IMR-90 (cell line): Measurements from ENCODE around the gene EID3. TPM values are rescaled to one million over a fixed set of nuclear protein-coding genes. Genes with fewer than 3 reads are reported as not detected.
"Not testable (repeated sequence)": the region's sequence is repeated elsewhere in the genome, so short reads cannot be mapped to it uniquely, and the experiment has no call there.

Source experiments
- ATAC-seq: fragments of 200-7000 bp; cut with Tn5 transposase; 2 replicates; pipeline ENCODE4 v1.9.1; 2020; ENCODE audit warnings: low read depth, mild to moderate bottlenecking, moderate library complexity
- BruUV-seq: library from RNA; stranded (reverse); fragments of 400-500 nt; replicated peaks from 2 replicates; lab custom pipeline; 2021; lab: Mats Ljungman, UMichigan
- CTCF ChIA-PET: fragments of 300-600 bp; formaldehyde crosslinking; extraction: SDS; loops from one replicate; lab custom pipeline; 2021; ENCODE audit warnings: antibody characterized with exemption; lab: Yijun Ruan, JAX
- POLR2A ChIA-PET: fragments of 300-600 bp; sonication (Branson Sonifier 250); formaldehyde crosslinking; loops from one replicate; lab custom pipeline; 2022; ENCODE audit warnings: antibody characterized with exemption; ENCODE audit not compliant: unreplicated experiment; lab: Charles Lee
- DNase-seq: peaks from one replicate; pipeline ENCODE4 v3.0.0; 2013
- H2AFZ ChIP-seq: replicated peaks from 2 replicates; pipeline ENCODE3; 2013; ENCODE audit warnings: low read length, mild to moderate bottlenecking; ENCODE audit not compliant: poor library complexity
- H2AK5ac ChIP-seq: 2 replicates; pipeline ENCODE4 v1.6.1; 2013; ENCODE audit warnings: low read depth, low read length, inconsistent platforms
- H2AK9ac ChIP-seq: replicated peaks from 2 replicates; pipeline ENCODE3; 2013; ENCODE audit warnings: mild to moderate bottlenecking, low read depth, low read length, moderate library complexity; ENCODE audit not compliant: poor library complexity
- H2BK120ac ChIP-seq: 2 replicates; pipeline ENCODE4 v1.6.1; 2013; ENCODE audit warnings: low read depth, low read length, inconsistent platforms
- H2BK15ac ChIP-seq: 3 replicates; pipeline ENCODE4 v1.6.1; 2013; ENCODE audit warnings: low read depth, low read length, inconsistent platforms
- H2BK20ac ChIP-seq: 2 replicates; pipeline ENCODE4 v1.6.1; 2013; ENCODE audit warnings: low read depth, mild to moderate bottlenecking, inconsistent platforms, low read length, moderate library complexity
- H2BK5ac ChIP-seq: 2 replicates; pipeline ENCODE4 v1.6.1; 2013; ENCODE audit warnings: mild to moderate bottlenecking, low read depth, low read length, inconsistent platforms; ENCODE audit not compliant: poor library complexity, severe bottlenecking
- H3K14ac ChIP-seq: replicated peaks from 2 replicates; pipeline ENCODE4 v1.6.1; 2013; ENCODE audit warnings: low read depth, low read length, inconsistent platforms
- H3K18ac ChIP-seq: 2 replicates; pipeline ENCODE4 v1.6.1; 2013; ENCODE audit warnings: low read depth, low read length, control low read depth
- H3K23ac ChIP-seq: 2 replicates; pipeline ENCODE4 v1.6.1; 2013; ENCODE audit warnings: low read depth, low read length, inconsistent platforms
- H3K27ac ChIP-seq: 2 replicates; pipeline ENCODE4 v1.5.1; 2013; ENCODE audit warnings: mild to moderate bottlenecking, control low read depth, low read length; ENCODE audit not compliant: insufficient read depth
- H3K27me3 ChIP-seq: 2 replicates; pipeline ENCODE4 v1.6.1; 2013; ENCODE audit warnings: low read length; ENCODE audit not compliant: control insufficient read depth, insufficient read depth
- H3K36me3 ChIP-seq: 2 replicates; pipeline ENCODE4 v1.6.1; 2013; ENCODE audit warnings: low read length, mixed read lengths; ENCODE audit not compliant: control insufficient read depth, insufficient read depth
- H3K4ac ChIP-seq: 2 replicates; pipeline ENCODE4 v1.6.1; 2013; ENCODE audit warnings: low read depth, low read length, inconsistent platforms
- H3K4me1 ChIP-seq: 2 replicates; pipeline ENCODE4 v1.6.1; 2013; ENCODE audit warnings: low read length, mixed read lengths; ENCODE audit not compliant: control insufficient read depth, insufficient read depth
- H3K4me2 ChIP-seq: 2 replicates; pipeline ENCODE4 v1.6.1; 2013; ENCODE audit warnings: low read depth, mild to moderate bottlenecking, control low read depth, low read length, moderate library complexity
- H3K4me3 ChIP-seq: 2 replicates; pipeline ENCODE4 v1.5.1; 2013; ENCODE audit warnings: low read depth, mild to moderate bottlenecking, control low read depth, low read length, moderate library complexity; ENCODE audit not compliant: insufficient read depth
- H3K56ac ChIP-seq: 2 replicates; pipeline ENCODE4 v1.6.1; 2013; ENCODE audit warnings: low read length, inconsistent platforms; ENCODE audit not compliant: insufficient read depth; ENCODE audit errors: extremely low read depth
- H3K79me1 ChIP-seq, 2 experiments: 2 replicates each; pipeline ENCODE4 v1.6.1; 2013; ENCODE audit warnings: low read length in 2 of 2, inconsistent platforms in 1 of 2, low read depth in 1 of 2
- H3K9ac ChIP-seq: 2 replicates; pipeline ENCODE4 v1.6.1; 2013; ENCODE audit warnings: low read depth, low read length, control low read depth
- H3K9me1 ChIP-seq: 2 replicates; pipeline ENCODE4 v1.6.1; 2013; ENCODE audit warnings: low read length, inconsistent platforms; ENCODE audit not compliant: insufficient read depth
- H3K9me3 ChIP-seq: 2 replicates; pipeline ENCODE4 v1.6.1; 2013; ENCODE audit warnings: low read length; ENCODE audit not compliant: control insufficient read depth, insufficient read depth
- H4K20me1 ChIP-seq: 2 replicates; pipeline ENCODE4 v1.6.1; 2013; ENCODE audit warnings: low read length, inconsistent platforms; ENCODE audit not compliant: insufficient read depth
- H4K5ac ChIP-seq: 2 replicates; pipeline ENCODE4 v1.6.1; 2013; ENCODE audit warnings: mild to moderate bottlenecking, low read depth, low read length, control low read depth
- H4K8ac ChIP-seq, 2 experiments: 2 replicates each; pipeline ENCODE4 v1.6.1; 2013; ENCODE audit warnings: low read depth in 2 of 2, low read length in 2 of 2, control low read depth in 1 of 2, inconsistent platforms in 1 of 2
- H4K91ac ChIP-seq: 2 replicates; pipeline ENCODE4 v1.6.1; 2013; ENCODE audit warnings: low read depth, low read length, inconsistent platforms; ENCODE audit not compliant: insufficient read depth
- CTCF ChIP-seq: conservative IDR thresholded peaks from 2 replicates; pipeline ENCODE4 v1.5.1; 2012; ENCODE audit warnings: mild to moderate bottlenecking, low read depth, low read length, improper control_type of control experiment
- RAD21 ChIP-seq: IDR thresholded peaks from 2 replicates; pipeline ENCODE4 v1.6.1; 2012; ENCODE audit warnings: low read length, improper control_type of control experiment
- WGBS, 2 experiments: methylation state at CpG; one replicate each; pipeline versions ENCODE4 v1.1.5 to v1.1.7; 2013; ENCODE audit warnings: missing lambda C conversion rate in 2 of 2; ENCODE audit not compliant: insufficient read length in 1 of 2; ENCODE audit errors: extremely low coverage in 2 of 2; 5-methylcytosine and 5-hydroxymethylcytosine counted together
- dilution Hi-C: fragments of 300-500 bp; cut with HindIII; formaldehyde crosslinking; loops from one replicate; pipeline ENCODE4 v1.14.3; 2018; ENCODE audit warnings: low sequenced_read_pairs; ENCODE audit not compliant: unreplicated experiment
- in situ Hi-C: fragments of 300-500 bp; cut with MboI; formaldehyde crosslinking; loops from 3 replicates; pipeline ENCODE4 v1.14.3; 2019; ENCODE audit warnings: low sequenced_read_pairs, inconsistent platforms, mixed read lengths
- intact Hi-C: fragments of 100-400 bp; cut with micrococcal nuclease; formaldehyde crosslinking; loops from 2 replicates; pipeline ENCODE4 v1.10.0; 2022
- polyA plus RNA-seq, 3 experiments: library from polyadenylated mRNA; depleted of rRNA; stranded (reverse); fragments of >200 nt; gene quantifications; 2 replicates each; pipeline ENCODE4 v1.2.3, GENCODE V29; 2012; ENCODE audit warnings: low replicate concordance in 1 of 3
- total RNA-seq: library from RNA; depleted of rRNA; stranded (reverse); fragments of >200 nt; gene quantifications from 2 replicates; pipeline ENCODE4 v1.2.3, GENCODE V29; 2012

EID3 gene
- total and polyA plus RNA-seq, 2 of the 4 experiments (the other 2 are of a cell fraction) = 2.2 to 4.1 TPM

DNA sequence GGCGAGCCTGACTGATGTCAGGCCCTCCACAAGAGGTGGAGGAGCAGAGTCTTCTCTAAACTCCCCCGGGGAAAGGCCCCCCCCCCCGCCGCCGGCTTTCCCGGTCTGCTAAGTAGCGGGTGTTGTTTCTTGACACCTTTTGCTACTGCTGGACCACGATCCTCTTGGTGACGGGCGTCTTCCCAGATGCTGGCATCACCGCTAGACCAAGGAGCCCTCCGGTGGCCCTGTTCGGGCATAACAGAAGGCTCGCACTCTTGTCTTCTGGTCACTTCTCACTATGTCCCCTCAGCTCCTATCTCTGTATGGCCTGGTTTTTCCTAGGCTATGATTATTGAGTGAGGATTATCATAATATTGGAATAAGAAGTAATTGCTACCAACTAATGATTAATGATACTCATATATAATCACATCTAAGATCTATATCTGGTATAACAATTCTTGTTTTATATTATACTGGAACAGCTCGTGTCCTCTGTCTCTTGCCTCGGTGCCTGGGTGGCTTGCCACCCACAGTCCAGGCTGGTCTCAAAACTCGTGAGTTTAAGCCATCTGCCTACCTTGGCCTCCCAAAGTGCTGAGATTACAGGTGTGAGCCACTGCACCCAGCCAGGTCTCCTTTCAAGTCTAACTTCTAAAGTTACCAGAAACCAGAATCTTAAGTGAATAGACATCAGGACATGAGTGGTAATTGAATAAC is 9.2 kb upstream of the EID3 start:
- H2AFZ ChIP-seq, H4K91ac ChIP-seq, dilution Hi-C loops, DNase-seq, in situ Hi-C loops, H3K23ac ChIP-seq, H3K56ac ChIP-seq, H3K4me3 ChIP-seq, H2BK120ac ChIP-seq, H3K9me1 ChIP-seq, H3K14ac ChIP-seq, H3K9me3 ChIP-seq, H2AK5ac ChIP-seq, H3K4ac ChIP-seq, H4K8ac ChIP-seq, BruUV-seq, CTCF ChIA-PET, ATAC-seq, H2BK20ac ChIP-seq, H3K27me3 ChIP-seq, H4K5ac ChIP-seq, H3K18ac ChIP-seq, H2AK9ac ChIP-seq, H2BK15ac ChIP-seq: not testable (repeated sequence)
- Histone ChIP-seq H3K36me3 (peaks cover 57% of the 10 kb centered on the region), H4K20me1 (peaks cover 92% of the 10 kb centered on the region), H2BK5ac (peak overlapping the region; percentile 2), H3K4me2 (0 out of 2 replicates have a peak overlapping the region, but pooled peaks have one; percentile 17), H3K79me1 (peaks cover 4 to 15% of the 10 kb centered on the region in 2 experiments; a peak in 1 of 4 replicates), H3K27ac (peak overlapping the region; percentile 16; the same call in 1 of the 2 replicates), H3K9ac (peak overlapping the region; percentile 23; the same call in 1 of the 2 replicates), H3K4me1 (peaks cover 22% of the 10 kb centered on the region)
- POLR2A ChIA-PET = interaction anchor here (1.2 kb wide), 1 partner anchor 8 kb away, joined by 3 read pairs; no protein-coding TSS in a partner anchor
- intact Hi-C loops = loop anchor here (10.0 kb wide), 1 partner anchor 420 kb away; no protein-coding TSS in a partner anchor
- 74% methylated on average over 6 of the region's 17 CpGs; no CpG with 5 or more reads in 1 of the 2 experiments for WGBS, 2 experiments
- TF ChIP-seq CTCF = peak; percentile 41
- TF ChIP-seq RAD21 = peak; percentile 47
